Measurements from ENCODE around the gene POTEE.
"Not testable (repeated sequence)": the region's sequence is repeated elsewhere in the genome, so short reads cannot be mapped to it uniquely, and the experiment has no call there.

The POTEE gene

GRCh38 chr2:131209030-131209772 is at the start of gene POTEE:
TSS of gene POTEE (plus strand) at chr2:131209536. CDS start at chr2:131218403, 8,867 bp downstream.
- not testable (repeated sequence) for DNase-seq

- not testable (repeated sequence) for DNase-seq
Measured at GRCh38 chr2:131165562-131165961, 43.8 kb upstream of the POTEE start.

- DNase-seq = no peak
Measured at GRCh38 chr2:131168538-131168937, 40.8 kb upstream of the POTEE start.

GRCh38 chr2:131178050-131178449 is 31.3 kb upstream of the POTEE start:
- DNase-seq = not testable (repeated sequence)

- DNase-seq = not testable (repeated sequence)
Measured at GRCh38 chr2:131178721-131179418, 30.5 kb upstream of the POTEE start.

GRCh38 chr2:131181451-131181850 is 27.9 kb upstream of the POTEE start:
- DNase-seq = not testable (repeated sequence)

- not testable (repeated sequence) for DNase-seq
Measured at GRCh38 chr2:131193421-131193820, 15.9 kb upstream of the POTEE start.

- not testable (repeated sequence) for DNase-seq
Measured at GRCh38 chr2:131196186-131196585, 13.2 kb upstream of the POTEE start.

- DNase-seq = no peak
Measured at GRCh38 chr2:131201098-131201497, 8.2 kb upstream of the POTEE start.

- not testable (repeated sequence) for DNase-seq
Measured at GRCh38 chr2:131207839-131208238, 1.5 kb upstream of the POTEE start.

- not testable (repeated sequence) for DNase-seq
Measured at GRCh38 chr2:131209773-131210104, 403 bp downstream of the POTEE start.

- not testable (repeated sequence) for DNase-seq
Measured at GRCh38 chr2:131210434-131211211, 1.3 kb downstream of the POTEE start.

- DNase-seq = not testable (repeated sequence)
Measured at GRCh38 chr2:131217238-131217986, 8.1 kb downstream of the POTEE start.

GRCh38 chr2:131235543-131236449 is 26.5 kb downstream of the POTEE start:
- DNase-seq = not testable (repeated sequence)
